Measurements from ENCODE around the gene CCDC57.

Gene CCDC57

GRCh38 chr17:82173351-82174041 is 39.1 kb downstream of the CCDC57 start:
- Histone ChIP-seq H4K20me1 (ENCODE audit: insufficient read depth, low read length) (no peaks in the 10 kb centered on the region), H3K79me2 (ENCODE audit: low read length) (no peaks in the 10 kb centered on the region), H3K36me3 (replicated peaks; ENCODE audit: low read depth, low read length) (no peaks in the 10 kb centered on the region), H3K27me3 (ENCODE audit: low read depth, low read length) (no peaks in the 10 kb centered on the region), H3K27ac (ENCODE audit: low read length) (no peak overlapping the region), H3K9ac (ENCODE audit: low read length) (no peak overlapping the region), H3K4me1 (ENCODE audit: low read length) (no peaks in the 10 kb centered on the region), H3K4me3 (ENCODE audit: low read length) (no peak overlapping the region), H2AFZ (ENCODE audit: low read depth, low read length) (no peak overlapping the region), H3K9me3 (ENCODE audit: insufficient read depth, low read length) (no peaks in the 10 kb centered on the region), H3K4me2 (ENCODE audit: low read length) (no peak overlapping the region)
- TF ChIP-seq CTCF (IDR thresholded peaks at IDR 0.05; ENCODE audit: low read depth, low read length): no peak
- TF ChIP-seq EZH2phosphoT487 (IDR thresholded peaks at IDR 0.05; ENCODE audit: low read depth): no peak

- Histone ChIP-seq H3K4me1 (ENCODE audit: low read length) (no peaks in the 10 kb centered on the region), H3K27me3 (ENCODE audit: low read depth, low read length) (no peaks in the 10 kb centered on the region), H3K9ac (ENCODE audit: low read length) (no peak overlapping the region), H3K4me2 (ENCODE audit: low read length) (no peak overlapping the region), H3K27ac (ENCODE audit: low read length) (no peak overlapping the region), H3K4me3 (ENCODE audit: low read length) (no peak overlapping the region), H3K9me3 (ENCODE audit: insufficient read depth, low read length) (no peaks in the 10 kb centered on the region), H2AFZ (ENCODE audit: low read depth, low read length) (no peak overlapping the region), H4K20me1 (ENCODE audit: insufficient read depth, low read length) (no peaks in the 10 kb centered on the region), H3K36me3 (replicated peaks; ENCODE audit: low read depth, low read length) (no peaks in the 10 kb centered on the region), H3K79me2 (ENCODE audit: low read length) (no peaks in the 10 kb centered on the region)
- TF ChIP-seq CTCF (IDR thresholded peaks at IDR 0.05; ENCODE audit: low read depth, low read length): no peak
- no peak for TF ChIP-seq EZH2phosphoT487 (IDR thresholded peaks at IDR 0.05; ENCODE audit: low read depth)
Measured at GRCh38 chr17:82172486-82173160, 40.0 kb downstream of the CCDC57 start.

GRCh38 chr17:82171750-82172375 is 40.8 kb downstream of the CCDC57 start:
- H3K9me3 ChIP-seq (ENCODE audit: insufficient read depth, low read length): no peaks in the 10 kb centered on the region
- H3K36me3 ChIP-seq (replicated peaks; ENCODE audit: low read depth, low read length): no peaks in the 10 kb centered on the region
- H3K27me3 ChIP-seq (ENCODE audit: low read depth, low read length): no peaks in the 10 kb centered on the region

More at GRCh38 chr17:82171750-82172375, 40.8 kb downstream of the CCDC57 start:
- Histone ChIP-seq H3K4me1 (ENCODE audit: low read length) (no peaks in the 10 kb centered on the region), H2AFZ (ENCODE audit: low read depth, low read length) (no peak overlapping the region), H3K79me2 (ENCODE audit: low read length) (no peaks in the 10 kb centered on the region), H3K4me3 (ENCODE audit: low read length) (no peak overlapping the region), H3K27ac (ENCODE audit: low read length) (no peak overlapping the region), H4K20me1 (ENCODE audit: insufficient read depth, low read length) (no peaks in the 10 kb centered on the region), H3K4me2 (ENCODE audit: low read length) (no peak overlapping the region), H3K9ac (ENCODE audit: low read length) (no peak overlapping the region)
- no peak for TF ChIP-seq CTCF (IDR thresholded peaks at IDR 0.05; ENCODE audit: low read depth, low read length)
- TF ChIP-seq EZH2phosphoT487 (IDR thresholded peaks at IDR 0.05; ENCODE audit: low read depth): no peak

Data from OCI-LY3 (cell line).